ENCODE data around the gene TMOD2.

The TMOD2 gene

DNA sequence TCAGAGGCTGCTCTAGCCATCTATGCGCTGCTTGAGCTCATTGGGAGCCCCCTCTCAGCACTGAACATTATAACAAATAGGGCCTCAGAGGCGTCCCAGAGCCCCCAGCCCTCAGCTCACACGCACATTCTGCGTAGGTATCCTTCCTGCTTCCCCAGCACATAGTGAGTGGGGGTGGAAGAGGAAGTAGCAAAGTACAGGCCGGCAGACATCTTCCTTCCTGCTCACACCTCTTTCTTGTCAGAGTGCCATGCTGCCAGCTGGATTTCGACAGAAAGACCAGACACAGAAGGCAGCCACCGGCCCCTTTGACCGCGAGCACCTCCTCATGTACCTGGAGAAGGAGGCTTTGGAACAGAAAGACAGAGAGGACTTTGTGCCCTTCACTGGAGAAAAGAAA lies 16.6 kb downstream of the TMOD2 start:
- DNase-seq (ENCODE audit: low read depth, low spot score) = no peak
- TF ChIP-seq, protein P1, sequence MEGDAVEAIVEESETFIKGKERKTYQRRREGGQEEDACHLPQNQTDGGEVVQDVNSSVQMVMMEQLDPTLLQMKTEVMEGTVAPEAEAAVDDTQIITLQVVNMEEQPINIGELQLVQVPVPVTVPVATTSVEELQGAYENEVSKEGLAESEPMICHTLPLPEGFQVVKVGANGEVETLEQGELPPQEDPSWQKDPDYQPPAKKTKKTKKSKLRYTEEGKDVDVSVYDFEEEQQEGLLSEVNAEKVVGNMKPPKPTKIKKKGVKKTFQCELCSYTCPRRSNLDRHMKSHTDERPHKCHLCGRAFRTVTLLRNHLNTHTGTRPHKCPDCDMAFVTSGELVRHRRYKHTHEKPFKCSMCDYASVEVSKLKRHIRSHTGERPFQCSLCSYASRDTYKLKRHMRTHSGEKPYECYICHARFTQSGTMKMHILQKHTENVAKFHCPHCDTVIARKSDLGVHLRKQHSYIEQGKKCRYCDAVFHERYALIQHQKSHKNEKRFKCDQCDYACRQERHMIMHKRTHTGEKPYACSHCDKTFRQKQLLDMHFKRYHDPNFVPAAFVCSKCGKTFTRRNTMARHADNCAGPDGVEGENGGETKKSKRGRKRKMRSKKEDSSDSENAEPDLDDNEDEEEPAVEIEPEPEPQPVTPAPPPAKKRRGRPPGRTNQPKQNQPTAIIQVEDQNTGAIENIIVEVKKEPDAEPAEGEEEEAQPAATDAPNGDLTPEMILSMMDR (IDR thresholded peaks at IDR 0.05; ENCODE audit: low read depth, low read length) = no peak
- in situ Hi-C loops (cut with HindIII; ENCODE audit: low sequenced_read_pairs) = no loop called here

DNA sequence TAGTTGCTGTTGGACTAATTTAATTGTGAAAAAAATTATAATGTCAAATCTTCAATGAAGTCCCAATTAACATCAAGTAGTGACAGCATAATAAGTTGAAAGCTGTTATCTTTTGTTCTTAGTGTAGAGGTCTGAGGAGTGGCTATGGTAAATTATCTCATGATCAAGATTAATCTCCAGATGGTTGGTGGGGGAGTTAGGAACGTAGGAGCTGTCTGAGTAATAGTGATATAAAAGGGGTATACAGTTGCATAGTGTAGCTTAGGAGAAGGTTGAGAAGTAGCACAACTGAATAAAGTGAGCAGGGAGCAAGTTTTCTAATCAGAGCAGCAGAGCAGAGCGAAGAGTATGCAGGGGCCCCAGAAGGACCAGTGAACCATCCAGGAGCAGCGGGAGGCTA lies 19.5 kb downstream of the TMOD2 start:
- DNase-seq (ENCODE audit: low read depth, low spot score) = no peak
- TF ChIP-seq, protein P1 (IDR thresholded peaks at IDR 0.05; ENCODE audit: low read depth, low read length) = no peak
- no peak overlapping the region for H3K4me3 ChIP-seq (ENCODE audit: low read depth, low read length)
- in situ Hi-C loops (cut with HindIII; ENCODE audit: low sequenced_read_pairs) = no loop called here

More for the DNA sequence above, 16.6 kb downstream of the TMOD2 start:
- no peak overlapping the region for H3K4me3 ChIP-seq (ENCODE audit: low read depth, low read length)

DNA sequence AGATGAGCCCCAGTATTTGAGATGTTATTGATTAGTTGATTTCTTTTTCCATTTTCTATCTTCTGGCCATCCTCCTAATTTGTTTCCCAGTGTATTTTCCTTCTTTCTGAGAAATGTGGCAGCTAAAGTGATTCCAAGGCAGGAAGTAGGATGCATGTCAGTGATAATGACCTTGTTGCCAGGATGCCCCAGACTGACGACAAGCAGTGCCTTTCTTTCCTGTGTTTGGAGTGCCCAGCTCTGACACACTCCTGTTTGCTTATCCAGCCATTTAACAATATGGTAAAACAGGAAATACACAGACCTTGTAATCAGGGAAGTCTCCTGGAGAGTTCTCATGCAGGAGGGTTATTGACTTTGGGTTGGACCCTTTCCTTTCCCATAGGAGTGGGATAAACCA lies 20.4 kb downstream of the TMOD2 start:
- TF ChIP-seq, protein P1 (IDR thresholded peaks at IDR 0.05; ENCODE audit: low read depth, low read length) = no peak
- no peak for DNase-seq (ENCODE audit: low read depth, low spot score)
- in situ Hi-C loops (cut with HindIII; ENCODE audit: low sequenced_read_pairs) = no loop called here

DNA sequence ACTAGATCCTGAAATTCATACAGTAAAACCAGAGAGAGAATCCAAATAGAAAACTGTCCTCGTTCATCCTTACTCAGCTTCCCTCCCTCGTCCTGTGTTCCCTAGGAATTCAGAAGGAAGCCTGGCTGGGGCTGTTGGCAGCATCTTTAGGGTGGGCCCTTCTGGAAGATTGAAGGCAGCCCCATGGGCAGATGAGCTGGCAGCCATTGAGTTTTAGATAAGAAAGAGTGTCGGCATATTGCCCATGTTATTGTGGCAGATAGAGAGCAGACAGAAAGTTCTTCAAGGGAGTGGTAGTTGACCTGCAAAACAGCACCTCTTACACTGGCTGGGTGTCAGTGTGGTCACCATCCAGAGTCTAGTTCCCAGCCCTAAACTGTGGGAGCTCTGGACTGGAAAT lies 23.5 kb downstream of the TMOD2 start:
- DNase-seq (ENCODE audit: low read depth, low spot score) = no peak
- in situ Hi-C loops (cut with HindIII; ENCODE audit: low sequenced_read_pairs) = no loop called here
- TF ChIP-seq, protein P1 (IDR thresholded peaks at IDR 0.05; ENCODE audit: low read depth, low read length) = no peak
- no peak overlapping the region for H3K4me3 ChIP-seq (ENCODE audit: low read depth, low read length)

More for the DNA sequence above, 20.4 kb downstream of the TMOD2 start:
- H3K4me3 ChIP-seq (ENCODE audit: low read depth, low read length) = no peak overlapping the region

DNA sequence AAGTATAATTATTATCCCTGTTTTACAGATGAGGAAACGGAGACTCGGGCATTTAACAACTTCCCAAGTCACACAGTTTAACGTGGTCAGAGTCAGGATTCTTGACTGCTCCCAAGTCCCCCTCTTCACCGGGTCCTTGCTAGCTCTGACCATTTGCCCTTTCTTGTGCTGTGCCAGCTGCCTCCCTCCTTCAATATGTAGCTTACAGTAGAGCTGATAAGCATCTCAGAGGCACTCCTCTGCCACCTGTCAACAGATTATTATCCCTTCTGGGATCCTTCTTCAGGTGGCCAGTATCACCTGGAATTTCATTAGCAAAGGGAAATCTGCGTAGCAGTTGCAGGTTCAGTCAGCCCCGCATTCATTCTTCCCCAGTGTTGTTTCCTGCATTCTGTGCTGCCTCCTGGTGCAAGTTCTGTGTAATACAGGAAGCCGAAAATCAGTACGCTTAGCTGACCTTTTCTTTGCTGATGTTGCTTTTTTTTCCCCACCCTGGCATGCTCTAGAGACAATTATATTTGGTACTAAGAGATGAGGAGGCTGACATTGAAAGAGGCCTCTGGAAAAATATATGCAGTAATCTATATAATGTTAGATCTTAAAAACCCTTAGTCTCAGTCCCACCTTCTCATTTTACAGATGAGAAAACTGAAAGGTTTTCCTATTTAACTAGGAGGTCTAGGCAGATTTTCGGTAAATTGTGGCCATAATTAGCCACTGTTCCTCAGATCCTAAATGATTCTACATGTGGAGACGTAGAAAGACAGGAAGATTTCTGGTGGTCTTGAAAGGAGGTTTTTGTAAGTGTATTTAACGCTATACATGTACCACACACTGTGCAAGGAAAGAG lies 24.8 kb downstream of the TMOD2 start:
- H3K4me3 ChIP-seq (ENCODE audit: low read depth, low read length) = no peak overlapping the region
- DNase-seq (ENCODE audit: low read depth, low spot score) = no peak
- in situ Hi-C loops (cut with HindIII; ENCODE audit: low sequenced_read_pairs) = no loop called here
- TF ChIP-seq, protein P1 (IDR thresholded peaks at IDR 0.05; ENCODE audit: low read depth, low read length) = peak; percentile 82

DNA sequence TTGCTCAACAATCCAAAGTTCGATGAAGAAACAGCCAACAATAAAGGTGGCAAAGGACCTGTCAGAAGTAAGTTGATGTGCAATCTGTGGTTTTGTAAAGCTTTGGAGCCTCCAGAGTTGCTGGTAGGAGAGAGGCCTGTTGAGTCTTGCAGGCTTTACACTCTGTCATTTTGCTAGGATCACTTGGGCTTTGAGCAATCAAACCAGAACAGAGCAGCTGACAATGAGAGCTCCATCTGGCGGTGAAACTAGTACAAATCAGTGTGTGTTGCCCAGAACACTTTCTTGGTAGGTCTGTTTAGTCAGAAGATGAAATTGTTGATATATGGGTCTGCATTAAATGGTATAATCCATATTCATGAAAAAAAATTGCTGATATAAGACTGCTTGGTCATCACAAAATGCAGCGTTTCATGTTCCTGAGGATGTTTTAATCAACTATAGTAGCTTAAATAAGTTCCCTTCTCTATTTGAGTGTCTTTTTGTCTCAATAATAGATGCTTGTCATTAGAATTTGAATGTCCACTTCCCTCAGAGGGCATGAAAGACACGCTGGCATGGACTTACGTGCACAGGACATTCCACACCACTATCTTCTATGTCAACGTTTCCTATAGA lies 25.7 kb downstream of the TMOD2 start:
- H3K4me3 ChIP-seq (ENCODE audit: low read depth, low read length) = no peak overlapping the region
- peak; percentile 74 for DNase-seq (ENCODE audit: low read depth, low spot score)

More for the DNA sequence above, 25.7 kb downstream of the TMOD2 start:
- TF ChIP-seq, protein P1 (IDR thresholded peaks at IDR 0.05; ENCODE audit: low read depth, low read length) = peak; percentile 79
- in situ Hi-C loops (cut with HindIII; ENCODE audit: low sequenced_read_pairs) = no loop called here
